DLD1 (cell line): ENCODE measurements around the gene DMAC2L.
"Not testable (repeated sequence)": the region's sequence is repeated elsewhere in the genome, so short reads cannot be mapped to it uniquely, and the experiment has no call there.

Experiments used
- in situ Hi-C: cut with HindIII; loops from 2 replicates; pipeline ENCODE4 v1.10.0; 2017; ENCODE audit warnings: low sequenced_read_pairs

DMAC2L gene, protein sequence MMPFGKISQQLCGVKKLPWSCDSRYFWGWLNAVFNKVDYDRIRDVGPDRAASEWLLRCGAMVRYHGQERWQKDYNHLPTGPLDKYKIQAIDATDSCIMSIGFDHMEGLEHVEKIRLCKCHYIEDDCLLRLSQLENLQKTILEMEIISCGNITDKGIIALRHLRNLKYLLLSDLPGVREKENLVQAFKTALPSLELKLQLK

DNA sequence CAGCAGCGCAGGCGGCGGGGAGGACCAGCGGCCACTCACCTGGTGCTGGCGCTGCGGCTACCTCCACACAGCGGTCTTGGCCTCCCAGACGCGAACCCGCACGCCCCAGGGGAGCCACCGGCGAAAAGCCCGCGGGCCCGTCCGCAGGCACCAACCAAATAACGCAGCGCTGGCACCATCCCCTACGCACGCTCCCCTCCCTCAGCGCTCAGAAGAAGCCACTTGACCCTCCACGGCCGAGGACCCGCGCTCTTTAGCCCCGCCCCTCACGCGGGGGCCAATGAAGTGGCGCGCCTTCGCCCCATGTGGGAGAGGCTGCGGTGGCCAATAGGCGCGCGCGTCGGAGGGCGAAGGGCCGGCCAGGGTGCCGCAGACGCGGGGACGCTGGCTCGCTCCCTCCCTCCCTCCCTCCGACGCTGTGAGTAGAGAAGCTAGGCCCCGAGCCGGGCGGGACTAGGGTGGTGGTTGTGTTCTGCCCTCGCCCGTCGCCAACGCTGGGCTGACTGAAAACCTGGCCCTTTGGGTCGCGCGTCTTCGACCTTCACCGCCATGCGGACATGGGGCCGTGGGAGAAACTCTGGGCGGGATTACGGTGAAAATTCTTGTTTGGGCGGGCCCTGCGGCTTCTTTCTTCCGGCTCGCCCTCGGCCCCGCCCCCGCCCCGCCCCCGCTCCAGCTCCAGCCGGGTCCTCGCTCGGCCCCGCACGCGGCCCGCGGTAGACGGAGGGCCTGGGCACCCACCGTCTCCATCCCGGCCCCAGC lies at the start of gene DMAC2L, which contains the start of gene L2HGDH:
DMAC2L (plus strand) TSS at position 353 of the 762 bp plus-strand sequence. CDS start 9,164 bp downstream, outside the sequence.
L2HGDH (minus strand) TSS at position 258 of the 762 bp plus-strand sequence; CDS start at position 179, 79 bp downstream.
- in situ Hi-C loops: no loop called here

DNA sequence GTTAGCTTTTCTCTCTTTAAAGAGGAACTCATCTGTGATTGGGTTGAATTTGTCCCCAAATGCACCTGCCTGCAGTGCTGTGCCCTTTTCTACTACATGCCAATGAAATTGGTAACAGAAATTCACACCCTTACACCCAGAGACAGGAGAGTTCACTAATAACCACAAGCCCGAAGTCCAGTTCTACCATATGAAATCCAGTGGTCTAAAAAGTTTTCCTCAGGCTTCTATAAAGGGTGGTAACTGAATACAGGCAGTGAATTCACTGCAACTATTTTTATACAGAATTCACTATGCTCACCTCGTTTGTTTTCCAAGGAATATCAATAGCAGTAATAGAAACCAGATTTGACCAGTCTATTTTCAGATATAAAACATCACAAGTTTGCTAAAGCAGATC lies 49.3 kb upstream of the DMAC2L start:
- in situ Hi-C loops: no loop called here

DNA sequence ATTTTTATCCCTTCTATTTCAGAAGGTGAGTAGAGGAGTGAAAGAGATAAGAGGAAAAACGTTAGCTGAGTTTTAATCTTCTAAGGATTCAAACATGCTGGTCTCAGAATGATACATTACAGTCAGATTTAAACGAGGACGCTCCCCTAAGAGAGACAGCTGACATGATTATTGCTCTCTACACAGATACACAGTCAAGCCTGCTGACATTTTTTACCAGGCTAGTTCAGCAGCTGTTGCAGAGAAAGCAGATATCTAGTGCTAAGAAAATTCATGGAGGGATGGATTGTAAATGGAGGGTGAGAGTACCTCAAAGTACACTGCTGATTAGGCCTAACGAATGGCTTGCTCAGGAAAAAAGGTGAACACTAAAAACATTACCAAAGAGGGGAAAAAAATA lies 48.8 kb upstream of the DMAC2L start:
- in situ Hi-C loops: no loop called here

DNA sequence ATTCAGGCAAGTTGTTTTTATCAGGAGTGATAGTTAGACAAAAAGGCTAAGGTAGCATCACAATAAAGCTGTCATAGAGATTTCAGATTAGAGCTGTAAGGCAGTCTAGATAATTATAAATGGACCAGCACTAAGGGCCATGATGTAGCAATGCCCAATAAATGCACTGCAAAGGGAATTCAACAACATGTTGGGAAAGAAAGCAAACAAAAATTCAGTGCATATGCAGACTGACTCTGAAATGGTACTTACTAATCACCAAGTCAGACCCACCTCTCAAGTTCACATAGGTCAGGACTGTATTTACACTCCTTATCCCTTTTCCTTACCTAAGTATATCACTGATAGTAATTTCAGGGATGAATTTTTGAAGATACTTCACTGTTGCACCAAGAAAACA lies 47.1 kb upstream of the DMAC2L start:
- in situ Hi-C loops: no loop called here

DNA sequence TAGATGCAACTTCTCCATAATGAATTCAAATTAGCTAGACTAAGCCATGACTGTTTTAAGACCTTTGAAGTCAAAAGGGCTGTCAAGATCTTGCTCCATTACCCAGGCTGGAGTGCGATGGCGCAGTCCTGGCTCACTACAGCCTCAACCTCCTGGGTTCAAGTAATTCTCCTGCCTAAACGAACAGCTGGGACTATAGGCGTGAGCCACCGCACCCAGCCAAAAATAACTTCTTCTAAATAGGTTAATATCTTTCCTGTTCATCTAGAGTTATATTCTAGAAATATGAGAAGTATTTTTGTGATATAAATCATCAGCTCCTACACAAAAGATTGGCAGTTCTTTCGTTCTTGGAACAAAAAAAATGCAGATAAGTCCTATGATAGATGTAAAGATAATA lies 41.2 kb upstream of the DMAC2L start:
- in situ Hi-C loops: no loop called here

DNA sequence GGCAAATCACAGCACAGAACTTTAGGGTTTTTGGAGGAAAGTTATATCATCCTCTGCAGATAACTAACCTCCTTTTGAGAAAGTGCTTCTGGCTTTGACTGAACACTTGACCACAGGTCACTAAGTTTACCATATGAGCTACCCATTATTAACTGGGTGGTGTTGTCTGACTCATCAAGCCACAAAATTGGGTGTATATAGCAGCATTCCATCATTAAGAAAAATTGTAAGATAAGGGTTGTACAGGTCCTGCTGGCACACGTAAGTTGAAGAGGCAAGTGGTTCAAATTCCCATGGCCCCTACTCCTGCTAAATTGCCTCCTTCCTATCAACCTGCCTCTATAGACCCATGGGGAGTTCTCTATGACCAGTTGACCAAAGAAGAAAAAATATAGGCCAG lies 39.6 kb upstream of the DMAC2L start:
- in situ Hi-C loops: no loop called here

DNA sequence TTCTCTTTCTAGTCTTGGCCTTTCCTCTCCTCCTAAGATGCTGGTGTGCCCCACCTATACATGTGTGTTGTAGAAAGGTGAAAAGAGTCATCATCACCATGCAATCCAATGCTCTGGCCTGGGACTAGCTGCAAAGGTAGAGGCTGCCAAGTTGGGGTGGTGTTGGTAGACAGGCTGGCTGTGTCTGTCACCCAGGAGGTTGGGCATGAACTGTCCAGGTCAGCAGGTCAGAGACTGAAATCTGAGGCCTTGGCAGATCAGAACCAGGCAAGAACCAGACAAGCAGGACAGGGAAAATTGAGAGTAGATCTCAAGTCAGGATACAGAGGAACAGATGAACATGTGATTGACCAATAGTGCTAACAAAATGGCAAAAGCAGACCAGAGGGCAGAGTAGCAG lies 26.3 kb upstream of the DMAC2L start:
- in situ Hi-C loops: no loop called here

DNA sequence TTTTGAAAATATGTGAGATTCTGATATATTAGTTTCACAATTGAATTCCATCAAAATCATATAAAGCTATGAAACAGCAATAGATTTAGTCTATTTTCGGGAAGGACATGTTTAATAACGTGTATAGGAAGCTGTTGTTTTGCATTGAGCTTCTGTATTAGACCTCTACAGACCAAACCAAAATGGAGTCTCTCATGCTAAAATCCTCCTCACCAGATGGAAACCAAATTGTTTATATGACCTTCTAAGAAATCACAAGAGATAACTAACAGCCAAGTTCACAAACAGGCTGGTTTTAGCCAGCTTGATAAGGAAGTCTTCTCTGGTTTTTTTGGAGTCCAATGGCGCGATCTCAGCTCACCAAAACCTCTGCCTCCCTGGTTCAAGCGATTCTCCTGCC lies 24.0 kb upstream of the DMAC2L start:
- in situ Hi-C loops: no loop called here

DNA sequence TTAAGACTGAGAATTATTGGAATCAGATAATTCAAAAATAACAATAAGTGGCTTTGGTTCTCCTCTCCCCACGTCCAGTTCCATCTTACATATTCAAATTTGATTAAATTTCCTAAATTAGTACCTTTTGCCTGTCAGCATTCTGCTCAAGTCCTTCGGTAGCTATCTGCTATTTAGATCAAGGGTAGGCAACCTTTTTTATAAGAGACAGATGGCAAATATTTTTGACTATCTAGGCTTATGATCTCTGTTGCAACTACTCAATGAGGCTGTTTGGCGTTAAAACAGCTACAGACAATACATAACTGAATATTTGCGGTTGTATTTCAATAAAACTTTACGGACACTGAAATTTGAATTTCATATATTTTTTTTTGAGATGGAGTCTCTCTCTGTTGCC lies 21.8 kb upstream of the DMAC2L start:
- in situ Hi-C loops: no loop called here

DNA sequence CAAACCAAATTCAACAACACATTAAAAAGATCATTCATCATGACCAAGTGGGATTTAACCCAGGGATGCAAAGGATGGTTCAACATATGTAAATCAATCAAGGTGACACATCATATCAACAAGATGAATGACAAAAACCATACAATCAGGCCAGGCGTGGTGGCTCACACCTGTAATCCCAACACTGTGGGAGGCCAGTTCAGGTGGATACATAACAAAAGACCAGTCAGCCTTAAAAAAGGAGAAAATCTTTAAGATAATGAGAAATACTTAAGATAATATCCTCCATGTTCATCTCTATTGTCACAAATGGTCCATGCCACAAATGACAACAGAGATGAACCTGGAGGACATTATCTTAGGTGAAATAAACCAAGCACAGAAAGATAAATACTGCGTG lies 12.5 kb upstream of the DMAC2L start:
- in situ Hi-C loops: no loop called here

DNA sequence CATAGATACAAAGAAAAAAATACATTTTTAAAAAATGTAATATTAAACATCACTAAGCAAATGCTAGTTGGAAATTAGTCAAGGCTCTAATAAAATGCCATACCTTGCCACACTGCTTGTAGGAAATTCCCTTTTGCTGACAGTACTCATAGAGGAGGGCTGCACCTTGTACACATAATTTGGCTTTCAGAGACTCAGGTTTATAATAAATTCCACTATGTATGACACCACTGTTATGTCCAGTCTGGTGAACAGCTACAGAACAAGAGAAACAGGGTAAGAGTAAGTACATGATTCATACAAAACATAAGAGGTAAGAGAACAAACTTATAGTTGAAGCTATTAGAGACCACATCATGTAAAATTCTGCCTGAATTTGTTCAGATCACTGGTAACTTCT lies 10.2 kb upstream of the DMAC2L start:
- in situ Hi-C loops: no loop called here

DNA sequence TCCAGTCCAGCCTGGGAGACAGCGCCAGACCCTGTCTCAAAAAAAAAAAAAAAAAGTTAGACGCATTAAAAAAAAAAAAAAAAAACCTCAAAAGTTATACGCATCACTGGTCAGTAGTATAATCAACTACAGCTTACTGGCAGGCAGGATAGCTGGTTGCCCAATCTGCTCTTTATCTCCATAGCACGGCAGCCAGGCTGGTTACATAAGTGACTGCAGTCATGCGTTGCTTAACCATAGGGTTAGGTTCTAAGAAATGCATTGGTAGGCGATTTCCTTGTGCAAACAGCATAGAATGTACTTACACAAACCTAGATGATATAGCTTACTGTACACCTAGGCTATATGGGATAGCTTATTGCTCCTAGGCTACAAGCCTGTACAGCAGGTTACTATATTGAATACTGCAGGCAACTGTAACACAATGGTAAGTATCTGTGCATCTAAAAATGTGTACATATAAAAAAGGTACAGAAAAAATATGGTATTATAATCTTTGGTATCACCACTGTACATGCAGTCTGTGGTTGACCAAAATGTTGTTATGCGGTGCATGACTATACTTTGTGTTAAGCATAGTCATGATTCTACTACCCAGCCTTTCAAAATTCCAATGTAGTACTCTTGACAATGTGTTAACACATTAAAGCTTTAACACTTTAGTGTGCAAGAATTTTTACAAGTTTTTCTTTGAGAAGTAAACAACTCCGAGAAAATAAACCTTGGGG lies 8.2 kb upstream of the DMAC2L start:
- in situ Hi-C loops: no loop called here

DNA sequence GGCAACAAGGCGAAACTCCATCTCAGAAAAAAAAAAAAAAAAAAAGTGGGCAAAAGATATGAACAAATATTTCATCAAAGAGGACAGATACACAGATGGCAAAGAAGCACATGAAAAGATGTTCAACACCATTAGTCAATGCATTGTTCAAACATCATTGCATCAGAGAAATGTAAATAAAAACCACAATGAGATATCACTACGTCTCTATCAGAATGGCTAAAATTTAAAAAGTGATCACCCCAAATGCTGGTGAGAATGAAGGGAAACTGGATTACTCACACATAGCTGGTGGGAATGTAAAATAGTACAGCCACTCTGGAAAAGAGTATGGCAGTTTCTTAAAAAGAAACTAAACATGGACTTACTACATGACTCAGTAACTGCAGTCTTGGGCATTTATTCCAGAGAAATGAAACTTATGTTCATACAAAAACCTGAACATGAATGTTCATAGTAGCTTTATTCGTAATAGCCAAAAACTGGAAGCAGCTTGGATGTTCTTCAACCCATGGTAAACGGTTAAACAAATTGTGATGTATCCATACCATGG lies 3.7 kb upstream of the DMAC2L start:
- in situ Hi-C loops: no loop called here

DNA sequence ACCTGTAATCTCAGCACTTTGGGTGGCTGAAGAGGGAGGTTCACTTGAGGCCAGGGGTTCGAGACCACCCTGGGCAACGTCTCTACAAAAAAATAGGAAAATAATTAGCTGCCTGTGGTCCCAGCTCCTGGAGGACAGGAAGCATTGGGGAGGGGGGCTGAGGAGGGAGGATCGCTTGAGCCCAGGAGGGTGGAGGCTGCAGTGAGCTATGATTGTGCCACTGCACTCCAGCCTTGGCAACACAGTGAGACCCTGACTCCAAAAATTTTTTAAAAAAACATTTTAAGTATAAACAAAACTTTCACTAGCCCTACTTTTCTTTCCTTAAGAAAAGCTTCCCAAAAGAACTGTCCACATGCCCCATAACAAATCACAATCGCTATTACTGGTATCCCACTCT lies 1.7 kb upstream of the DMAC2L start:
- in situ Hi-C loops: no loop called here

DNA sequence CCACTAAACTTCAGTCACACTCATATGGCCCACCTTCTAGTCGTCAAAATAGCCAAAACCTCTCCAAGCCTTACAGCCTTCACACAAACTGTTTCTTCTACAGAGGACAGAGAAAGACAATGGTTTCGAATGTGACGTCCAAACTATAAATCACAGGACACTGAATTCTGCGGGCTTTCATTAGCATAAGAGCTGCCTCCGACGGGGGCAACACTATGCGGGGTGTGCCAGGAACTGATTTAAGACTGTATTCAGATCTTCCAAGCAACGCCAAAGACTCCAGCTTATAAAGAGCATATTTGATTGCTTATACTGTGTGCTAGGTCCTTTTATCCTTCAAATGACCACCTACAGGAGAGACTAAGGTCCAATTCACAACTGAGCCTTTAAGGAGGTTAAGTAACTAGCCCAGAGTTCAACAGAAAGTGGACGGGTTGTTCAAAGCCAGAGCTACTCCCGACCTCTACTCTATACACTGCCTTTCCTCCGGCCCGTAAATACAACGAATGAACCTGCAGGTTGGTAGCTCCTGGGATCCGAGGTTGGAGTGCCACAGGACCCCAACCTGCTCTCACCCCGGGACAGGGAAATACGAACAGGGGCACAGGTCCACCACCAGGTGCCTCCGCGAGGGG lies 670 bp upstream of the DMAC2L start:
- in situ Hi-C loops: no loop called here

DNA sequence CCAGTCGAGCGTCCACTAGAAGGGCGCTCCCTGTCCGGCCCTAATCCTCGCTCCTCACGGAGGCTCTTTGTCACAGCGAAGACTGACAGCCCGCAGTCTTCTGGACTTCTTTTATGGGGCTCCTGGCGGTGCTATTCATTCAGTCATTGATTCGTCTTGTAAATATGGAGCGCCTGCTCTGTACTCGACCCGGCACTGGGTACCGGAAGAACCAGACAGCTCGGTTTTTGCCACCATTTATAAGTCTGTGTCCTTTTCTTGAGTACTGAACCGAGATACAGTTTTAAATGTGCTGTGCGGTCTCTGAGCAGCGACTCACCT lies 570 bp downstream of the DMAC2L start:
- in situ Hi-C loops: no loop called here

DNA sequence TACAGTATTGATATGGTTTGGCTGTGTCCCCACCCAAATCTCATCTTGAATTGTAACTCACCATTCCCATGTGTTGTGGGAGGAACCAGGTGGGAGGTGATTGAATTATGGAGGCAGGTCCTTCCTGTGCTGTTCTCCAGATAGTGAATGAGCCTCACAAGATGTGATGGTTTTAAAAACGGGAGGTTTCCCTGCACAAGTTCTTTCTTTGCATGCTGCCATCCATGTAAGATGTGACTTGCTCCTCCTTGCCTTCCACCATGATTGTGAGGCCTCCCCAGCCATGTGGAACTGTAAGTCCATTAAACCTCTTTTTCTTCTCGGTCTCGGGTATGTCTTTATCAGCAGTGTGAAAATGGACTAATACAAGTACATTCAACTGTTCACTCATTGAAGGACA lies 2.0 kb downstream of the DMAC2L start:
- in situ Hi-C loops: not testable (repeated sequence)

DNA sequence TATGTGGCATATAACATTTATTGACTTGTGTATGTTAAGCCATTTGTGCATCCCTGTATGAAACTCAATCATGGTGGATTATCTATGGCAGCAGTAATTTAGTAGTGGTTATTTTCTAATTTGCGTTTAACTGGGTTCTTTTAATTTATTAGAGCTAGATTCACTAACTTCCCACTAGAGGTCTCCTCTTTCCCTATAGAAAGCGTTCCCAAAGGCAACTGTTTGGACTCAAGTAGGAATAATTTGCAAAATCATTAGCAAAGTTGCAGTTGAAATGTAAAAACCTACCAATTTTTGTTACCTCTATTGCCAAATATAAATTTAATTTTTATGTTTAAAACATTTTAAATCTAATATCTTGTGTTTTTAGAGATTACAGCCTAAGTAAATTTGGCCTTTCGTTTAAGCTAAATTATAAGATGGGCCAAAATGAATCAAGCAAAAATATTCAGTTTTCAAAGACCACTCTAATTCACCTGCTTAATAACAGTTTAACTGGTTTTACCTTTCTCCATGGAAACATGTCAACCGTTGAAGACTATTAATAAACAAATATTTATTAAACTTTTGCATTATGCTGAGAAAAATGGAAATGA lies 6.0 kb downstream of the DMAC2L start:
- in situ Hi-C loops: no loop called here

DNA sequence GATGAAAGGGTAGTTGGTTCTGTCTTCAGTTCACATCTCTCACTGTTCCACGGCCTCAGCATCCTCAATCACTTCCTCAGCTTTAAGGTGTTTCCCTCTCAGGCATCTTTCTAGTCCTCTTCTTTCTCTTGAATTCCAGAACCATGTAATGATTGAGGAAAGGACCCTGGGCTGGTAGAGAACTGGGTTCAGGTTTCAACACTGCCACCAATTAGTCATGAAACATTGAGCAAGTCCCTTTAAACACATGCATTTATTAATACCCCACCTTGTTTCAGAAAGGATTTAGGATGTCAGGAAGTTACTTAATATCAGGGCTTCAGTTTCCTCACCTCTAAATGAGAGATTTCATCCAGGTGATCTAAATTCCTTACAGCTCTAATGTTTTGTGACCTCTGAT lies 7.2 kb downstream of the DMAC2L start:
- in situ Hi-C loops: no loop called here

DNA sequence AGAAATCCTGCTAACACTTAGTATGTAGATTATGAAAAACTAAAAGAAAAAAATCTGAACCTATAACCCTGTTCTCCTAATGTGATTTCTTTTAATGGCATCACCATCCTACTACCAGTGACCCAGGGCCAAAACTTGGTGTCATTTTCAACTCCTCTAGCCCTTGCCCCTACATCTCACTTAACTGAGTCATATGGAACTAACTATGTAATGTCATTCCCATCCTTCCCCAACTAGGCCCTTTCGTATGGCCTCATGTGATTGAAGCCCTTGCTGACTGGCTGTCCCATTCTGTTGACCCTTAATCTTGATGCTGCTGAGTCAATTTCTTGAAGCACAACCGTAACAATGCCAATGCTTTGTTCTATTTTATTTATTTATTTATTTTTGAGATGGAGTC lies 7.6 kb downstream of the DMAC2L start:
- in situ Hi-C loops: no loop called here

DNA sequence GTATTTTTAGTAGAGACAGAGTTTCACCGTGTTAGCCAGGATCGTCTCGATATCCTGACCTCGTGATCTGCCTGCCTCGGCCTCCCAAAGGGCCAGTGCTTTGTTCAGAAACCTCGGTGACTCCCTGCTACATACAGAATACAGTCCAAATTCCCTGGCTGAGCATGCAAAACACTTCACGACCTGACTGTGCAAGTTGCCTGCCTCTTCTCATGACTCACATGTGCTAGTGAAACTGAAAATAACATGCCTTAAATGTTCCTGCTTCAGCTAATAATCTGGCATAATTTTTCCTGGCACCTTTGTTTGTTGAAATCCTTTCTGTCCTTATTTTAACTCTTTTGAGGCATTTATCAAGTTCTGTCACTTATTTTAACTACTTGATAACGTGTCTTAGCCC lies 8.2 kb downstream of the DMAC2L start:
- in situ Hi-C loops: no loop called here
